CD4-positive, alpha-beta T cell treated with Interleukin-1 beta for 1 hour (primary cell): ENCODE data around the gene PIM1.
"Not testable (repeated sequence)": the region's sequence is repeated elsewhere in the genome, so short reads cannot be mapped to it uniquely, and the experiment has no call there.

ENCODE experiments used
- DNase-seq, 2 donors: peaks; one replicate each; pipeline ENCODE4 v3.0.0-alpha.2; 2020 to 2022

The PIM1 gene

DNA sequence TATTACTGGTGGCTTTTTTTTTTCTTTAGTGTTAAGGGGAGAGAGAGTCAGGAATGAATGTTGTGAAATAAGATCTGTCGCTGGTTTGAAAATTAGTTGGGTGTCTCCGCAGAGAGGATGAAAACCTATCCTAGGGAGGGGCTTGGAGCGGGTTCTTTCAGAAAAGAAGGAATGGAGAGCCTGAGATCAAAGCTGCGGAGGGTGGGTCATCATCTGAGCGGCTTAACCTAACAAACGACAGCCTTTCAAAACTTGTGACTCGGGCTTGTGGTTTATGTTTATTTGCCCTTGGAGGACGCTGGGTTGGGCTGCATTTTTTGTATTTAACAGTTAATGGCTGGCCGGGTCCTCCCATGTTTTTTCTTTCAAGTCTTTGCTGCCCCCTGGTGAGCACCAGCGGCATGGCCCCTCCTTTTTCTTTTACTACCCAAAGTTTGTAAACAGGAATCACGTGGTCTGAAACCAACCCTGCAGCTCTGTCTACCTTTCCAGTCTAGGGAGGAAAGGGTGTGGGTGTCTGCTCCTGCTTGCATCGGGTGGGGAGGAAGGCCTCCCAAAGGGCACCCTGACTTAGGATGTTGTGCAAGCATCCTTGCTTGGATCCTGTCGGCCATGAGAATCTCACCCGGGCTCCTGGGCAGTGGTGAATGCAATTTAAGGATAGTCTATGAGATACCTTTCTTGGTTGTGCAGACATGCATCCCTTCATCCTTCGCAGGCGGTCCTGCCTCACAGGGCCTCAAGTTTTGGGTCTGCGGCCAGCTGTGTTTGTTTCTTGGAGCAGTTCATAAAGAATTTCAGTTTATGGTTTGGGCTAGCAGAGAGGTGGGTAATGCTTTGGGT is 2.2 kb downstream of the PIM1 start:
- DNase-seq, result peak; percentile 91 to 96

DNA sequence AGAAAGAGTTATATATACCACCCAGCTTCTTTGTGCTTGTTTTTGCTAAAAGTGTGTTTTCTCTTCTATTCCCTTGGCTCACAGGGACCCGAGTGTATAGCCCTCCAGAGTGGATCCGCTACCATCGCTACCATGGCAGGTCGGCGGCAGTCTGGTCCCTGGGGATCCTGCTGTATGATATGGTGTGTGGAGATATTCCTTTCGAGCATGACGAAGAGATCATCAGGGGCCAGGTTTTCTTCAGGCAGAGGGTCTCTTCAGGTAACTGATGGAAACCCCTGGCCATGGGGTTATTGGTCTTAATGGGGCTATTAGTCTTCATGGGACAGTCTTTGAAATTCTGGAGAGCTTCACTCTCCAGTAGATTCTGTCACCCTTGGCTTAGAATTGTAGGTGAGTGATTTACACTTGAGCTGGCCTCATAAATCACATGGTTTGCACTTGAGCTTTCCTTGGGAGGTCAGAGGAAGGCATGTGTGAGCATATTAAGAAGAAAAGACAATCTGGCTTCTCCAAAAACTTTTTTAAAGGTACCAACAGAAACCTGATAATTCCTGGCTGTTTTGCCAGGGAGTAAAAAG is 3.0 kb downstream of the PIM1 start:
- no peak for DNase-seq

DNA sequence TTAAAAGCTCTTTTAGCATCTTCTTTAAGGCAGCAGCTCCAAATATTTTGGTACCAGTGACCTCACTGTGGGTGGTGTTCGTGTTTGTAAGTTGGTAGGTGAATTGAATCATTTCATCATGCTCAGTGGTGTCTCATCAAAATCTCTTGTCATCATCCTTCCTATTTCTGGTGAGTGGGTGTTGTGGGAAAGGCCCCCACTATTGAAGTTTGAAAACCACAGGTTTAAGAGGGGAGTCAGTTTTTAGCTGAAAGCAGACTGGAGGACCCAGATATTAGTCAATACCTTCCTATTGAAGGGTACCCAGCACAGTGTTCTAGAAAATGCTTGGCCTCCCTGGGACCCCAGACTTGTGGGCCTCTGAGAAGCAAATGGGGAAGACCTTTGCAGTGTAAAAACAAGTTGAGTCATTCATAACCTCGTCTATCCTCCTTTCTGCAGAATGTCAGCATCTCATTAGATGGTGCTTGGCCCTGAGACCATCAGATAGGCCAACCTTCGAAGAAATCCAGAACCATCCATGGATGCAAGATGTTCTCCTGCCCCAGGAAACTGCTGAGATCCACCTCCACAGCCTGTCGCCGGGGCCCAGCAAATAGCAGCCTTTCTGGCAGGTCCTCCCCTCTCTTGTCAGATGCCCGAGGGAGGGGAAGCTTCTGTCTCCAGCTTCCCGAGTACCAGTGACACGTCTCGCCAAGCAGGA is 3.7 kb downstream of the PIM1 start:
- peak; percentile 18 to 32 for DNase-seq

DNA sequence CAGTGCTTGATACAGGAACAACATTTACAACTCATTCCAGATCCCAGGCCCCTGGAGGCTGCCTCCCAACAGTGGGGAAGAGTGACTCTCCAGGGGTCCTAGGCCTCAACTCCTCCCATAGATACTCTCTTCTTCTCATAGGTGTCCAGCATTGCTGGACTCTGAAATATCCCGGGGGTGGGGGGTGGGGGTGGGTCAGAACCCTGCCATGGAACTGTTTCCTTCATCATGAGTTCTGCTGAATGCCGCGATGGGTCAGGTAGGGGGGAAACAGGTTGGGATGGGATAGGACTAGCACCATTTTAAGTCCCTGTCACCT is 4.2 kb downstream of the PIM1 start:
- DNase-seq, result no peak

DNA sequence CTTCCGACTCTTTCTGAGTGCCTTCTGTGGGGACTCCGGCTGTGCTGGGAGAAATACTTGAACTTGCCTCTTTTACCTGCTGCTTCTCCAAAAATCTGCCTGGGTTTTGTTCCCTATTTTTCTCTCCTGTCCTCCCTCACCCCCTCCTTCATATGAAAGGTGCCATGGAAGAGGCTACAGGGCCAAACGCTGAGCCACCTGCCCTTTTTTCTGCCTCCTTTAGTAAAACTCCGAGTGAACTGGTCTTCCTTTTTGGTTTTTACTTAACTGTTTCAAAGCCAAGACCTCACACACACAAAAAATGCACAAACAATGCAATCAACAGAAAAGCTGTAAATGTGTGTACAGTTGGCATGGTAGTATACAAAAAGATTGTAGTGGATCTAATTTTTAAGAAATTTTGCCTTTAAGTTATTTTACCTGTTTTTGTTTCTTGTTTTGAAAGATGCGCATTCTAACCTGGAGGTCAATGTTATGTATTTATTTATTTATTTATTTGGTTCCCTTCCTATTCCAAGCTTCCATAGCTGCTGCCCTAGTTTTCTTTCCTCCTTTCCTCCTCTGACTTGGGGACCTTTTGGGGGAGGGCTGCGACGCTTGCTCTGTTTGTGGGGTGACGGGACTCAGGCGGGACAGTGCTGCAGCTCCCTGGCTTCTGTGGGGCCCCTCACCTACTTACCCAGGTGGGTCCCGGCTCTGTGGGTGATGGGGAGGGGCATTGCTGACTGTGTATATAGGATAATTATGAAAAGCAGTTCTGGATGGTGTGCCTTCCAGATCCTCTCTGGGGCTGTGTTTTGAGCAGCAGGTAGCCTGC is 4.8 kb downstream of the PIM1 start:
- no peak for DNase-seq

DNA sequence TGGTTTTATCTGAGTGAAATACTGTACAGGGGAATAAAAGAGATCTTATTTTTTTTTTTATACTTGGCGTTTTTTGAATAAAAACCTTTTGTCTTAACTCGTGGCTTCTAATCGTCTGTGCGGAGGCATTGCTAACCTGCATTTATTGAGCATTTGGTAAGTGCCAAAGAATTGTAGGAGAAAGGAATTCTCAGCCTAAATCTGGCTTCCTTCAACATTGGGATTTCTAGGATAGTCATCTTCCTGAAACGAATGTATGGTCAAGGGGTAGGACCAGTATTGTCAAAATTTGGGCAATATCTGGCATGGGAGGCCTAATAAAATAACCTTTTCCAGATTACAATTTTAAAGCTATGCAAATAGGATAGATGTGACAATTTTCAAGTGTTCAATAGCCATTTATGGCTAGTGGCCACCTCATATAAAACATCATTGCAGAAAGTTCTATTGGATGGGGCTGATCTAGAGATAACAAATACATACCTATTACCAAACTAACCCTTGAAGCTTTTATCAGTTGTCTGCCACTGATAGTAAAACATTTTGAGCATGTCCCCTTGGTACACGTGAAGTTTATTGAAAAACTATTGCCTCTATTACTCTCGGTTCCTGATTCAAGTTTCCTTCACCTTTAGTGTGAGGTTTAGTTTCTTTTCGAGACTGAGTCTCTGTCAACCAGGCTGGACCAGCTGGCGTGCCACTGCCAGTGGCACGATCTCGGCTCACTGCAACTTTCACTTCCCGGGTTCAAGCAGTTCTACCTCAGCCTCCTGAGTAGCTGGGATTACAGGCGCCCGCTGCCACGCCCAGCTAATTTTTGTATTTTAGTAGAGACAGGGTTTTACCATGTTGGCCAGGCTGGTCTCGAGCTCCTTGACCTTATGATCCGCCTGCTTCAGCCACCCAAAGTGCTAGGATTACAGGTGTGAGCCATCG is 5.6 kb downstream of the PIM1 start:
- DNase-seq, result no peak

DNA sequence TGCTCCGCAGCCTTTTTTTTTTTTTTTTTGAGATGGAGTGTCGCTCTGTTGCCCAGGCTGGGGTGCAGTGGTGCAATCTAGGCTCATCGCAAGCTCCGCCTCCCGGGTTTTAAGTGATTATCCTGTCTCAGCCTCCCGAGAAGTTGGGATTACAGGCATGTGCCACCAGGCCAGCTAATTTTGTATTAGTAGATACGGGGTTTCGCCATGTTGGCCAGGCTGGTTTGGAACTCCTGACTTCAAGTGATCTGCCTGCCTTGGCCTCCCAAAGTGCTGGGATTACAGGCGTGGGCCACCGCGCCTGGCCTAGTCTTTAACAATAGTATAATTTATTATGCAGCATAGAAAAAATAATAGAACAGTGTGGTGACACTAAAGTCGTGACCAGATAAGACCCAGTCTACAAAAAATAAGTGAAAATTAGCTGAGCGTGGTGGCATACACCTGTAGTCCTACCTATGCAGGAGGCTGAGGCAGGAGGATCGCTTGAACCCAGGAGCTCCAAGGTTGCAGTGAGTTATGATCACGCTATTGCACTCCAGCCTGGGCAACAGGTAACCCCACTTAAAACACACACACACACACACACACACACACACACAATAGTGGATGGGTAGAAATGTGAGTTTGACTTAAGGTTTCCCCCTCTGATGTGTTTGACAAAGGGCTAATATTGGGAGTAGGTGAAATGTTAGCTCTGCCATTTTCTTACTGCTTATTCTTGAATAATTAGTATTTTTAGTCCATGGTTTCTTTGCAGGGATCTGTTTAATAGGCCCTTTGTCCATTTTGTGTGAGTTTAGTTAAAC is 6.5 kb downstream of the PIM1 start:
- DNase-seq, result no peak

DNA sequence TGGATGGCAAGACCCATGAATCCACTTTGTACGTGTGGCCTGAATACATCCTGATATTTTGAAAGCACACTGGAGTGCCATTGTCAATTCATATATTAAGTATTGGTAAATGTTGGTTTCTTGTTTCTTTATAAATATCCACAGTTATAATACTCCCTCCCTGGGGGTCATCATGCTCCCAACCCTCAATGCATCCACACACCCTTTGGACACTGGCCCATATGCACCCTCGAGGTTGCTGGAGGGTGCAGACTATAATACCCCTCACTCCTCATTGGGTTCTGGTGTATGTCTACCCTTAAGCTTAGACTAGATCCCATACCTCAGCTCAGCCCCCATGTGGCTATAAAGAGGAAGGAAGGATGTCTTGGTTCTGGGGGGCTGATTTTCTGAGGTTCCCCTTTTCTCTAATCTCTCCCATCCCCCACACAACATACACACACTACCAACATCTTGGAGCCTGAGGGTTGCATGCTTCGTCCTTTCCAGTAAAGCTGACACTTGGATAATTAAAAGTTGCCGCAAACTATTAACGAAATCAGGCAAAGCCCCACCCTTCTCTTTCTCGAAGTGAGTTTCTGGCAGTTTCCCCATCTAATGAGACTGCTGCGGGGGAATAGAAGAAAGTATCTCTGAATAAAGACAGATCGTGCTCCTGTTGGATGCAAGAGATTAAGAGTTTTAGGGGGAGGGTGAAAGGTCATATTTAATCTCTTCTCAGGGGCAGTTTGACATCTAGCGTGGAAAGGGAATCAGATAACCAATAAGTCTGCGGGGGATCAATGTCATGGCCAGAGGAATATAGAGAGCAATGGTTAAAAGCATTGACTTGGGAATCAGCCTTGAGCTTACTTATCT is 7.4 kb downstream of the PIM1 start:
- DNase-seq, result peak in 1 of 2 donors; percentile 44

DNA sequence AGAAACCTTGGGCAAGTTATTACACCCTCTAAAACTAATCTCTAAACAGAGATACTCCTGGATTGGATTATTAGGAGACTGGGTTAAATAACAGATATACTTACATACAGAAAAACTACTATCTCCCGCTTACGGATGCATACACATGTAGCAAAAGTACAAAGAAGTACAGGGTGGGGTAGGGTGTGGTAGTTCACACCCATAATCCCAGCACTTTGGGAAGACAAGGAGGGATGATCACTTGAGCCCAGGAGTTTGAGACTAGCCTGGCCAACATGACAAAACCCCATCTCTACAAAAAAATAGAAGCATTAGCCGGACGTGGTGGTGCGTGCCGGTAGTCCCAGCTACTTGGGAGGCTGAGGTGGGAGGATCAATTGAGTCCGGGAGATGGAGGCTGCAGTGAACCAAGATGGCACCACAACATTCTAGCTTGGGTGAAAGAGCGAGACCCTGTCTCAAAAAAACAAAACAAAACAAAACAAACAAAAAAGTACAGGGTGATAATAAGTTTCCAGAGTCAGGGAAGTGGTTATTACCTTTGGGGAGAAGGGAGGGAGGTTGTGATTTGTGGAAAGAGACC is 8.1 kb downstream of the PIM1 start:
- no peak for DNase-seq

DNA sequence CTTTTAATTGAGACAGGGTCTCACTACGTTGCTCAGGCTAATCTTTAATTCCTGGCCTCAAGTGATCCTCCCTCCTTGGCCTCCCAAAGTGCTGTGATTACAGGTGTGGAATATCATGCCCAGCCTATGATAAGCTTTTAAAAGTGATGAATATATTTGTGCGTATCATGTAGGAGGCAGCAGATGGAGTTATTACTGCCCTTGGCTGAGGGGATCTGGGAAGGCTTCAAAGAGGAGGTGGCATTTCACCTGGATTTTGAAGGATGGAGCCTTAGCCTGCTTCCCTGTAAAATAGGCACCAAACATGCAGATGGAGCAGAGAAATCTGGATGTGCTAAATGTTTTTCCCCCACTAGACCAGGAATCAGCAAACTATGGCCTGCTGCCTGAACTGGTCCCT is 10.1 kb downstream of the PIM1 start:
- DNase-seq, result no peak

DNA sequence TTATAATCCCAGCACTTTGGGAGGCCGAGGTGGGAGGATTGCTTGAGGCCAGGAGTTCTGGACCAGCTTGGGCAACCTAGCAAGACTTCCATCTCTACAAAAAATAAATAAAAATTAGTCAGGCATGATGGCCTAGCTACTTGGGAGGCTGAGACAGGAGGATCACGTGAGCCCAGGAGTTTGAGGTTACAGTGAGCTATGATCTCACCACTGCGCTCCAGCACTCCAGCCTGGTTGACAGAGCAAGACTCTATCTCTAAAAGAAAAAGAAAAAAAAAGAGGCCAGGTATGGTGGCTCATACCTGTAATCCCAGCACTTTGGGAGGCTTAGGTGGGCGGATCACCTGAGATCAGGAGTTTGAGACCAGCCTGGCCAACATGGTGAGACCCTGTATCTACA is 10.7 kb downstream of the PIM1 start:
- not testable (repeated sequence) for DNase-seq

DNA sequence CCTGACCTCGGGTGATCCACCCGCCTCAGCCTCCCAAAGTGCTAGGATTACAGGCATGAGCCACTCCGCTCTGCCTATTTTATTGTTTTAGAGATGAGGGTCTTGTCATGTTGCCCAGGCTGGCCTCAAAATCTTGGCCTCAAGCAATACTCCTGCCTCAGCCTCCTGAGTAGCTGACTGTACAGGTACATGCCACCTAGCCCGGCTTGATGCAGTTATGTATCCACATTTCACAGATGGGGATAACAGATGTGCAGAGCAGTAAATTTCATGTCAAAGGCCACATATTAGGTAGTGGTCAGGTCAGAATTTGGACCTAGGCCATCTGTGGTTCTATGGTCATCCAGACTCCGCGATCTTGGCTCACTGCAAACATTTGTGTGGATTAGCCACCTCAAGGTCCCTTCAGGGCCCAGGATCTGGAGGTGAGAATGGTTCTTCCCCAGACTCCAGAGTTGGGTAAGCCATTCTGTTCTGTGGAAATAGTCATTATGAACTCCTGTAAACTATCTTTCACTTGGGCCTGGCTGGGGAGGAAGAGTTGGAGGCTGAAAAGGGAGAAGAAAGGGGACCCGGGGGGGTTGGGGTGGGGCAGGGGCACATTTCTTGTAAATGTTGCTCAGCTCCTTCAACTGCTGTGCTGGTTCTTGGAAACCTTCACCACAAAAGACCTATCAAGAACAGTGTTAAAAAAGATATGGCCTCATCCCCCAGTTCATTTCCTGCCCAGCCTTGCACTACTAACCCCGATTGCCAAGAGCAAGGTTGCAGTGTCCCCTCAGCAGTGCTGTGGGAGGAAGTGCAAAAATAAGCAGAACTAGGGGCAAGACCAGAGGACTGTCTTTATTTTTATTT is 13.0 kb downstream of the PIM1 start:
- DNase-seq, result peak; percentile 76 to 77

DNA sequence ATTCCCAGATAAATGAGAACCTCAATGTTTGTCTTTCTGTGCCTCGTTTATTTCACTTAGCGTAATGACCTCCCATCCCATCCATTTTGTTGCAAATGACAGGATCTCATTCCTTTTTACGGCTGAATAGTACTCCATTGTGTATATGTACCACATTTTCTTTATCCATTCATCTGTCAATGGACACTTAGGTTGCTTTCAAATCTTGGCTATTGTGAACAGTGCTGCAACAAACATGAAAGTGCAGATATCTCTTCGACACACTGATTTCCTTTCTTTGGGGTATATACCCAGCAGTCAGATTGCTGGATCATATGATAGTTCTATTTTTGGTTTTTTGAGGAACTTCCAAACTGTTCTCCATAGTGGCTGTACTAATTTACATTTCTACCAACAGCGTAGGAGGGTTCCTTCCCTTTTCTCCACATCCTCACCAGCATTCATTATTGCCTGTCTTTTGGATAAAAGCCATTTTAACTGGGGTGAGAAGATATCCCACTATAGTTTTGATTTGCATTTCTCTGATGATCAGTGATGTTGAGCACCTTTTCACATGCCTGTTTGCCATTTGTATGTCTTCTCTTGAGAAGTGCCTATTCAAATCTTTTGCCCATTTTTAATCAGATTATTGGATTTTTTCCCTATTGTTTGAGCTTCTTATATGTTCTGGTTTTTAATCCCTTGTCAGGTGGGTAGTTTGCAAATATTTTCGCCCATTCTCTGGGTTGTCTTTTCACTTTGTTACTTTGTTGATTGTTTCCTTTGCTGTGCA is 16.2 kb downstream of the PIM1 start:
- not testable (repeated sequence) for DNase-seq

DNA sequence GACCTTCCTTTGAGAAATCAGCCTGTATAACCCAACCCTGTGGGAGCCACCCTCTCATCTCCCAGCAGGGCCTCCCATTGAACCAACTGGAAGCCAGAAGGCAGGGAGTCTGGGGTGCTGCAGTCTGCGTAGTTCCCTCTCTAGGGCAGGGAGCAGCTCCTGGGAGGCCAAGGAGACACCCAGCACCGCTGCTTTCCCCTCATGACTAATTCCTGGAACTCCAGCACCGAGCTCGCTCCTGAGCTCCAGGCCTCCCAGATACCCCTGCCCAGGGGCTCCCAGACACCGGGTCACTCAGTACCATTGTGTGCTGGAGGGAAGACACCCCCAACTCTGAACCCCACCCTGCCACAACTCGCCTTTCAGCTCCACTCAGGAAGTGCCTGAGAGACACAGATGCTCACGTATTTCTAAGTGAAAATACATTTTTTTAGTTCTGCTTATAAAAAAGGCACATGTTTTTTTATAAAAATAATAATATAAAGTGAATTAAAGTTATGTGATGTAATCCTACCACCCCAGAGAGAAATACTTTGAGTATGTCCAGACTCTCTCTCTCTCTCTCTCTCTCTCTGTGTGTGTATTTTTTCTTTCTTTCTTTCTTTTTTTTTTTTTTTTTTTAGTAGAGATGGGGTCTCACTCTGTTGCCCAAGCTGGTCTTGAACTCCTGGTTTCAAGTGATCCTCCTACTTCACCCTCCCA is 17.5 kb downstream of the PIM1 start:
- DNase-seq, result no peak

DNA sequence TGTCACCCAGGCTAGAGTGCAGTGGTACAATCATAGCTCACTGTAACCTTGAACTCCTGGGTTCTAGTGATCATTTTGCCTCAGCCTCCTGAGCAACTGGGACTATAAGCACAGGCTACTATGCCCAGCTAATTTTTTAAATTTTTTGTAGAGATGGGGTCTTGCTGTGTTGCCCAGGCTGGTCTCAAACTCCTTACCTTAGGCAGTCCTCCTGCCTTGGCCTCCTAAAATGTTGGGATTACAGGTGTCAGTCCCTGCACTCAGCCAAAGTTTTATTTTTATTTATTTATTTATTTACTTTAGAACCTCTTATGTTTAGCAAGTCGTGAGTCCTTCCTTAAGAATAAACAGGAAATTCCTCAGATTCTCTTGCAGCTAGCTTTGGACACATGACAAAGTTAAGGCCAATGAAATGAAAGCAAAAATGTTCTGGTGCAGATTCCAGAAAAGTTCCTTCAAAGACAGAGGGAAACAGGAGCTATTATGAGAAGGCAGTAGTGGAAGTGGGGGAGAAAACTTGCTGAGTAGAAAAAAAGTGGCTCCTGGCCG is 19.1 kb downstream of the PIM1 start:
- DNase-seq, result no peak

DNA sequence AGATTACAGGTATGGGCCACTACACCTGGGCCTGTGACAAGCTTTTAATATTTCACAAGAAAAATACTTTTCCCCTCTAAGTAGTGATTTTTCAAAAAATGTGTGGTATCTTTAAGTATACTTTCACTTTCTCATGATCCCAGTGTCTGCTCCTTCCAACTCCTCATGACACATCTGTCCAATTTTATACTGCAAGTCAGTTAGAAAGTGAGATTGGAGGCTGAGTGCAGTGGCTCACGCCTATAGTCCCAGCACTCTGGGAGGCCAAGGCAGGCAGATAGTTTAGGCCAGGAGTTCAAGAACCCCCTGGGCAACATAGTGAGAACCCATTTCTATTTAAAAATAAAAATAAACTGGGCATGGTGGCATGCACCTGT is 20.2 kb downstream of the PIM1 start:
- DNase-seq, result no peak

DNA sequence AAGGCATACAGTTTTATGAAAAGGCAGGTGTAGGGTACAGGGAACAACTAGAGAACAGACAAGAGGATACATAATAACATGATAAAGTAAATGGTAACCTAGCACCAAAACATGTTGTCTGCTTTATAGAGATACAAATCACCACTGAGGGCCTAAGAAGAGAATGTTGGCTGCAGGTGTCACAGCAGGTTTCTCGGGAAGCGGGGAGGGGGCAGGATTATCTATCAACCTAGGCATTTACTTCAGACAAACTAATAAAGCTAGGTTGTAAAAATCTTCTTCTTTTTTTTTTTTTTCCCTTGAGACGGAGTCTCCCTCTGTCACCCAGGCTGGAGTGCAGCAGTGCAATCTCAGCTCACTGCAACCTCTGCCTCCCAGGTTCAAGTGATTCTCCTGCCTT is 22.7 kb downstream of the PIM1 start:
- no peak for DNase-seq
